HEK293T (cell line): Measurements from ENCODE around the gene AP4B1.

ENCODE experiments used
- BHLHE40 ChIP-seq: fragments of 450-650 bp; IDR thresholded peaks from 2 replicates; pipeline ENCODE4 v1.6.1; 2016; ENCODE audit warnings: mild to moderate bottlenecking, moderate library complexity, borderline replicate concordance
- CTBP1 ChIP-seq: fragments of 450-650 bp; IDR thresholded peaks from 2 replicates; pipeline ENCODE4 v1.6.1; 2016; ENCODE audit warnings: borderline replicate concordance
- FOXA1 ChIP-seq: fragments of 450-650 bp; IDR thresholded peaks from 2 replicates; pipeline ENCODE4 v1.6.1; 2016; ENCODE audit warnings: mild to moderate bottlenecking
- FOXM1 ChIP-seq: fragments of 450-650 bp; IDR thresholded peaks from 2 replicates; pipeline ENCODE4 v1.6.1; 2017; ENCODE audit warnings: mild to moderate bottlenecking, borderline replicate concordance
- L3MBTL2 ChIP-seq: fragments of 450-650 bp; conservative IDR thresholded peaks from 2 replicates; pipeline ENCODE4 v1.6.1; 2016; ENCODE audit warnings: mild to moderate bottlenecking
- LEF1 ChIP-seq: fragments of 450-650 bp; IDR thresholded peaks from 2 replicates; pipeline ENCODE4 v1.6.1; 2017; ENCODE audit warnings: mild to moderate bottlenecking, borderline replicate concordance
- SP1 ChIP-seq: fragments of 450-650 bp; IDR thresholded peaks from 2 replicates; pipeline ENCODE4 v1.6.1; 2017

DNA sequence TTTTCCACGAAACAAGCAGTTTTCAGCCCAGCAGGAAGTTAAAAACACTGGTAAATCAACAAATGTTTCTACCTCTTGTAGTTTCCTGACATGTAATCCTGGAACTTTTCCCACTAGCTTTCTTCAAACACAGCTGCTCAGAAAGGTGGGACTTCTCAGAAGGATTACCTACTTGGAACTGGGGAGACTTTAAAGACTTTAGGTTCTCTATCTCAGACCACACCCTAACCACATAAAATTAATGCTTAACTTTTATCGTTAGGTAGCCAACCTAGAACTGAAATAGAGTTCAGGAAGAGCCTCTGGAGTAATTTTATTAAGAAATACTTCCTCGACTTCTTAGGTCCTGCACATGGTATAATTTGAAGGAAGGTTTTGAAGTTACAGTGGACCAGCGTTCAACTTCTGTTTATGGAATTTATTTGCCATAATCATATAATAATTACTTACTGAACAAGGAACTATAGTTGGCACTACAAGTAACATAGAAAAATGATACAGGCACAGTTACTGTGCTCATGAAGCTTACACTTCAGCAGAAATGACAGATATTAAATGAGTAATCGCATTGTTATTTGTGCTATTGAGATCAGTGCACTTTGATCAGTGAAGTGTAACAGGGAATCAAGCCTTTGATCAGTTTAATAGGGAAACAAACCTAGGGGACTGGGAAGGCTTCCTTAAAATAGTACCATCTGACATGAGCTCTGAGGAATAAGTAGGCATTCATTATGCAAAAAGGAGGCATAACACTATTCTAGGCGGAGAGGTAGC lies 17.0 kb downstream of the AP4B1 start, which contains the start of gene BCL2L15:
- TF ChIP-seq LEF1 (no peak), BHLHE40 (no peak), FOXM1 (no peak), L3MBTL2 (no peak), SP1 (no peak), CTBP1 (no peak), FOXA1 (no peak)
